ENCODE data around the gene ASB8. TPM values are rescaled to one million over a fixed set of nuclear protein-coding genes. Genes with fewer than 3 reads are reported as not detected.
A peak's percentile ranks its signal among the peaks of the same experiment; 100 is the strongest.

The ASB8 gene
- polyA plus RNA-seq, 3 donors, result 23.8 to 50.0 (median 38.4) TPM

GRCh38 chr12:48198985-48199384 is 41.7 kb upstream of the ASB8 start:
- H3K27ac ChIP-seq (ENCODE audit: low read depth in 1 of 2, low read length in 2 of 2), result peak overlapping the region; percentile 89 to 98
- H3K36me3 ChIP-seq (replicated peaks in 1 of 2; ENCODE audit: control insufficient read depth in 1 of 2, insufficient read depth in 2 of 2, low read length in 2 of 2), result no peaks in the 10 kb centered on the region
- intact Hi-C loops (cut with micrococcal nuclease), result loop anchor here (2.0 to 5.0 kb wide), 2 partner anchors 42 to 153 kb away; partner anchors contain the start of genes ZNF641 (in 2 of the 2) and ASB8 (in 1 of the 2)
- no peaks in the 10 kb centered on the region for H3K9me3 ChIP-seq (replicated peaks in 1 of 2; ENCODE audit: control insufficient read depth in 1 of 2, insufficient read depth in 1 of 2, low read length in 2 of 2)
- peaks cover 24% of the 10 kb centered on the region for H3K79me2 ChIP-seq (ENCODE audit: insufficient read depth, low read length)
- DNase-seq, result no peak
- H3K4me1 Mint-ChIP-seq, result peaks cover 46% of the 10 kb centered on the region
- H3K4me3 Mint-ChIP-seq, result peak overlapping the region; percentile 92 to 96
- H3K4me2 ChIP-seq (replicated peaks; ENCODE audit: extremely low read depth, low read length, poor library complexity, severe bottlenecking), result peak overlapping the region; percentile 96
- H3K27ac Mint-ChIP-seq, result peak overlapping the region; percentile 97 to 99 (median 98)
- peaks cover 38 to 47% of the 10 kb centered on the region in 2 donors for H3K4me1 ChIP-seq (ENCODE audit: control insufficient read depth in 1 of 2, insufficient read depth in 2 of 2, low read length in 2 of 2)
- H3K27me3 ChIP-seq (ENCODE audit: control insufficient read depth in 2 of 2, insufficient read depth in 2 of 2, low read length in 2 of 2), result peaks cover 0 to 15% of the 10 kb centered on the region in 2 donors
- WGBS (ENCODE audit: insufficient coverage), result 40% methylated on average over 2 of the region's 10 CpGs
- peak overlapping the region; percentile 94 for H2AFZ ChIP-seq (ENCODE audit: insufficient read depth, low read depth, low read length, poor library complexity, severe bottlenecking)
- peaks cover 3 to 14% (median 6%) of the 10 kb centered on the region in 7 donors for H3K9me3 Mint-ChIP-seq
- peaks cover 0 to 14% (median 4%) of the 10 kb centered on the region in 3 donors for H3K27me3 Mint-ChIP-seq (ENCODE audit: low read depth in 3 of 3)
- TF ChIP-seq CTCF (IDR thresholded peaks at IDR 0.05), result no peak
- peak overlapping the region; percentile 78 to 89 (median 79) for H3K4me3 ChIP-seq (replicated peaks in 1 of 3; ENCODE audit: low read depth in 2 of 3, low read length in 3 of 3)
- H3K9ac ChIP-seq (ENCODE audit: insufficient read depth, low read length, poor library complexity, severe bottlenecking), result peak overlapping the region; percentile 92
- no peaks in the 10 kb centered on the region for H4K20me1 ChIP-seq (ENCODE audit: insufficient read depth, low read length)
- H3K36me3 Mint-ChIP-seq, result peaks cover 6 to 18% of the 10 kb centered on the region in 2 donors

- Mint-ChIP-seq H3K4me1 (peaks cover 49% of the 10 kb centered on the region), H3K4me3 (peak overlapping the region; percentile 92 to 96), H3K27ac (peak overlapping the region; percentile 97 to 99 (median 98)), H3K36me3 (peaks cover 6 to 15% of the 10 kb centered on the region in 2 donors), H3K9me3 (peaks cover 3 to 12% (median 5%) of the 10 kb centered on the region in 7 donors), H3K27me3 (ENCODE audit: low read depth in 3 of 3) (peaks cover 0 to 14% (median 4%) of the 10 kb centered on the region in 3 donors)
- H3K27ac ChIP-seq (ENCODE audit: low read depth in 1 of 2, low read length in 2 of 2), result peak overlapping the region; percentile 89 to 98
- peaks cover 38 to 47% of the 10 kb centered on the region in 2 donors for H3K4me1 ChIP-seq (ENCODE audit: control insufficient read depth in 1 of 2, insufficient read depth in 2 of 2, low read length in 2 of 2)
- H2AFZ ChIP-seq (ENCODE audit: insufficient read depth, low read depth, low read length, poor library complexity, severe bottlenecking), result peak overlapping the region; percentile 94
- peak overlapping the region; percentile 92 for H3K9ac ChIP-seq (ENCODE audit: insufficient read depth, low read length, poor library complexity, severe bottlenecking)
- no peak for TF ChIP-seq CTCF (IDR thresholded peaks at IDR 0.05)
- no peaks in the 10 kb centered on the region for H4K20me1 ChIP-seq (ENCODE audit: insufficient read depth, low read length)
- no peaks in the 10 kb centered on the region for H3K9me3 ChIP-seq (replicated peaks in 1 of 2; ENCODE audit: control insufficient read depth in 1 of 2, insufficient read depth in 1 of 2, low read length in 2 of 2)
- intact Hi-C loops (cut with micrococcal nuclease), result loop anchor here (2.0 to 5.0 kb wide), 2 partner anchors 42 to 154 kb away; partner anchors contain the start of genes ZNF641 (in 2 of the 2) and ASB8 (in 1 of the 2)
- H3K4me2 ChIP-seq (replicated peaks; ENCODE audit: extremely low read depth, low read length, poor library complexity, severe bottlenecking), result peak overlapping the region; percentile 96
- no peak for DNase-seq
- peaks cover 0 to 15% of the 10 kb centered on the region in 2 donors for H3K27me3 ChIP-seq (ENCODE audit: control insufficient read depth in 2 of 2, insufficient read depth in 2 of 2, low read length in 2 of 2)
- H3K79me2 ChIP-seq (ENCODE audit: insufficient read depth, low read length), result peaks cover 24% of the 10 kb centered on the region
- H3K36me3 ChIP-seq (replicated peaks in 1 of 2; ENCODE audit: control insufficient read depth in 1 of 2, insufficient read depth in 2 of 2, low read length in 2 of 2), result no peaks in the 10 kb centered on the region
- WGBS (ENCODE audit: insufficient coverage), result 11% methylated on average over 26 of the region's 26 CpGs
- peak overlapping the region; percentile 78 to 89 (median 79) for H3K4me3 ChIP-seq (replicated peaks in 1 of 3; ENCODE audit: low read depth in 2 of 3, low read length in 3 of 3)
Measured at GRCh38 chr12:48198672-48198971, 41.3 kb upstream of the ASB8 start.

Data from CD14-positive monocyte (primary cell).